Endothelial cell of coronary artery (primary cell): ENCODE results near the gene GLOD4. TPM values are rescaled to one million over a fixed set of nuclear protein-coding genes. Genes with fewer than 3 reads are reported as not detected.

Source experiments
- total RNA-seq: library from RNA; depleted of rRNA; stranded (reverse); fragments of >200 nt; gene quantifications from 2 replicates; pipeline ENCODE4 v1.2.3, GENCODE V29; 2014

The GLOD4 gene
- total RNA-seq: 54.3 and 61.0 TPM in 2 replicates

DNA sequence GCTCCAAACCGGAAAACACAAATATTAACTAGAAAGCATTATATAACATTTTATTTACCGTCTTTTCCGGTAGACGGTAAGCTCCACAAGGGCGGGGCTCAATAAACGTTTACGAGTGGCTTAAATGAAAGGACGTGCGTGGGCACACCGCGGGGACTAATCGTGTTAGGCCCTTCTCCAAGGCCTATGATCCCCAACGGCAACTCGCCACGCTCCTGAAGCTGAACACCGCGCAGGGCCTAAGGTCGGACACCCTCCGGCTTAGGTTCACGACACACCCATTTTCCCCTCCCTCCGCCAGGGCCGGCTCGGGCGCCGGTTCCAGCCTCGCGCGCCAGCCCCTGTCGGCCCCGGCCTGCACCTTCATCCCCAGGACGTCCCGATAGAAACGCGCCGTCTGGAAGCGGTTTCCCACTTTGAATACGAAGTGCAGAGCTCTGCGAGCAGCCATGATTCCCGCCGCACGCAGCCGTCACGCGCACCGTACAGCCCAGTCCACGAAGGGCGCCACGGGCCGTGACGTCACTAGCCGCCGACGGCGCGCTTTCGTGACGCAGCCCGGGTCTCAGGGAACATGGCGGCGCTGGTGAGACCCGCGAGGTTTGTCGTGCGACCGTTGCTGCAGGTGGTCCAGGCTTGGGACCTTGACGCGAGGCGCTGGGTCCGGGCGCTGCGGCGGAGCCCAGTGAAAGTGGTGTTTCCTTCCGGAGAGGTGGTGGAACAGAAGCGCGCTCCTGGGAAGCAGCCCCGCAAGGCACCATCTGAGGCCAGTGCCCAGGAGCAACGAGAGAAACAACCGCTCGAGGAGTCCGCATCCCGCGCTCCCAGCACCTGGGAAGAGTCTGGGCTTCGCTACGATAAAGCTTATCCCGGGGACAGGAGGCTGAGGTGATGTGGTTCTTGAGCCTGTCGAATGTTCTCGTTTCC is at the start of gene GLOD4, which contains the start of gene MRM3:
Gene GLOD4, minus strand, starts transcription at position 476 of the 927 bp plus-strand sequence. Its CDS starts 25 bp downstream, at position 451.
Gene MRM3, plus strand, starts transcription at position 549 of the 927 bp plus-strand sequence. Its CDS starts 26 bp downstream, at position 575.

DNA sequence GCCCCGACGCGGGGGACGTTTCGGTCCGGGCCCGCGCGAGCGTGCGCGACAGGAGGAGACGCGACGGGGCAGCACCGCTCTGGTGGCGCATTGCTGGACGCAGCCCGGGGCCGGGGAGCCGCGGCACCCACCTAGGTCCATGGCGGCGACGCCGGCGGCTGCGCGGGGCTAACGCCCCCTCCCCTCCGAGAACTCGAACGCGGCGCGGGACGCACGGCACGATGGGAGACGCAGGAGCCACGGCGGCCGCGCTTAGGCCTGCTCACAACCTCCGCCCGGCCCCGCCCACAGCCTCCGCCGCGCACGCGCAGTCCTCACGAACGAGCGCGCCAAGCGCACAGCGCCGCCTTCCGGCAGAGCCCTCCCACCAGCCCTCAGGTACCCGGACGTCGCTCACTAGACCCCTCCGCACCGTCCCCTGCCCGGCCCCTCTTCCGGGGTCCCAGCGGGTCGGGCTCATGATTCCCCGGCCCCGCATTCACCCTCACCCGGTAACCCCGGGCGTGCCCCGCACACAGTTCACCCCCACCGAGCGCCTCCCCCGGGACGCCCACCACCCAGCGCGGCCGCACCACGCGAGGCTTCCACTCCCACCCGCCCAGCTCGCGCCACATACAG is 30.0 kb downstream of the GLOD4 start, which contains the start of gene GEMIN4:
Gene GEMIN4, minus strand, starts transcription at position 263 of the 618 bp plus-strand sequence. Its CDS starts 122 bp downstream, at position 141.

GRCh38 chr17:732067-732901 is 49.8 kb downstream of the GLOD4 start, which contains the start of gene TLCD3A:
TLCD3A (plus strand) TSS chr17:732596; CDS start chr17:732648, 52 bp downstream.

Other genes starting within 250 kb of the GLOD4 start
- gene VPS53, start 67.4 kb downstream of the GLOD4 start, total RNA-seq: 16.7 and 21.5 TPM in 2 replicates
- gene TLCD3A, start 49.7 kb downstream of the GLOD4 start, total RNA-seq: 13.4 and 18.4 TPM in 2 replicates
- 15.9 and 16.1 TPM in 2 replicates for gene GEMIN4, start 30.0 kb downstream of the GLOD4 start, total RNA-seq
- gene MRM3, start 73 bp upstream of the GLOD4 start, total RNA-seq: 30.3 and 34.0 TPM in 2 replicates
- gene NXN, start 197.5 kb upstream of the GLOD4 start, total RNA-seq: 20.0 and 28.9 TPM in 2 replicates
- gene TIMM22, start 214.8 kb upstream of the GLOD4 start, total RNA-seq: 14.2 and 17.4 TPM in 2 replicates